Mesendoderm (in vitro differentiated cells): ENCODE results near the gene EPN2.
"Not testable (repeated sequence)": the region's sequence is repeated elsewhere in the genome, so short reads cannot be mapped to it uniquely, and the experiment has no call there.

Source experiments
- DNase-seq: peaks from one replicate; pipeline ENCODE4 v3.0.0; 2013
- H2AK5ac ChIP-seq: 2 replicates; pipeline ENCODE4 v1.6.1; 2013; ENCODE audit warnings: low read length, inconsistent platforms
- H2BK120ac ChIP-seq: 2 replicates; pipeline ENCODE4 v1.6.1; 2013; ENCODE audit warnings: low read depth, mild to moderate bottlenecking, low read length, moderate library complexity, mixed read lengths
- H2BK15ac ChIP-seq: replicated peaks from 2 replicates; pipeline ENCODE4 v1.6.1; 2013; ENCODE audit warnings: low read depth, mild to moderate bottlenecking, moderate library complexity
- H2BK5ac ChIP-seq: 2 replicates; pipeline ENCODE4 v1.6.1; 2013; ENCODE audit warnings: low read length, inconsistent platforms
- H3K18ac ChIP-seq: 2 replicates; pipeline ENCODE4 v1.6.1; 2013; ENCODE audit warnings: mild to moderate bottlenecking, low read length, mixed read lengths
- H3K23ac ChIP-seq: one replicate; pipeline ENCODE4 v1.6.1; 2013; ENCODE audit warnings: low read length
- H3K27ac ChIP-seq: 2 replicates; pipeline ENCODE4 v1.5.1; 2013; ENCODE audit warnings: low read depth, mild to moderate bottlenecking, inconsistent platforms, low read length, moderate library complexity
- H3K27me3 ChIP-seq: 2 replicates; pipeline ENCODE4 v1.6.1; 2013; ENCODE audit warnings: low read length, control low read depth, mild to moderate bottlenecking, inconsistent platforms; ENCODE audit not compliant: insufficient read depth, poor library complexity
- H3K36me3 ChIP-seq: 2 replicates; pipeline ENCODE4 v1.6.1; 2013; ENCODE audit warnings: low read length, inconsistent platforms; ENCODE audit not compliant: control insufficient read depth, insufficient read depth
- H3K4ac ChIP-seq: one replicate; pipeline ENCODE4 v1.6.1; 2013; ENCODE audit warnings: low read depth, mild to moderate bottlenecking, low read length, moderate library complexity
- H3K4me1 ChIP-seq: 2 replicates; pipeline ENCODE4 v1.6.1; 2013; ENCODE audit warnings: low read depth, low read length, inconsistent platforms; ENCODE audit not compliant: control insufficient read depth
- H3K4me2 ChIP-seq: 2 replicates; pipeline ENCODE4 v1.6.1; 2013; ENCODE audit warnings: low read length
- H3K4me3 ChIP-seq: 2 replicates; pipeline ENCODE4 v1.5.1; 2013; ENCODE audit warnings: mild to moderate bottlenecking, low read length
- H3K56ac ChIP-seq: one replicate; pipeline ENCODE4 v1.6.1; 2013; ENCODE audit warnings: low read length
- H3K79me1 ChIP-seq: 2 replicates; pipeline ENCODE4 v1.6.1; 2013; ENCODE audit warnings: low read length, inconsistent platforms
- H3K79me2 ChIP-seq: 2 replicates; pipeline ENCODE4 v1.6.1; 2013; ENCODE audit warnings: mild to moderate bottlenecking, low read length; ENCODE audit not compliant: control insufficient read depth, insufficient read depth
- H3K9ac ChIP-seq: 2 replicates; pipeline ENCODE4 v1.6.1; 2013; ENCODE audit warnings: low read length, inconsistent platforms
- H4K5ac ChIP-seq: one replicate; pipeline ENCODE4 v1.6.1; 2013; ENCODE audit warnings: low read length
- H4K8ac ChIP-seq: one replicate; pipeline ENCODE4 v1.6.1; 2013; ENCODE audit warnings: low read depth, mild to moderate bottlenecking, control low read depth, low read length, moderate library complexity
- WGBS: extraction: QIAGEN DNeasy Blood & Tissue Kit; methylation state at CpG from one replicate; pipeline ENCODE4 v1.1.7; 2013; ENCODE audit warnings: low lambda C conversion rate, missing lambda C conversion rate; ENCODE audit not compliant: insufficient coverage; ENCODE audit errors: extremely low coverage; 5-methylcytosine and 5-hydroxymethylcytosine counted together

Gene EPN2

DNA sequence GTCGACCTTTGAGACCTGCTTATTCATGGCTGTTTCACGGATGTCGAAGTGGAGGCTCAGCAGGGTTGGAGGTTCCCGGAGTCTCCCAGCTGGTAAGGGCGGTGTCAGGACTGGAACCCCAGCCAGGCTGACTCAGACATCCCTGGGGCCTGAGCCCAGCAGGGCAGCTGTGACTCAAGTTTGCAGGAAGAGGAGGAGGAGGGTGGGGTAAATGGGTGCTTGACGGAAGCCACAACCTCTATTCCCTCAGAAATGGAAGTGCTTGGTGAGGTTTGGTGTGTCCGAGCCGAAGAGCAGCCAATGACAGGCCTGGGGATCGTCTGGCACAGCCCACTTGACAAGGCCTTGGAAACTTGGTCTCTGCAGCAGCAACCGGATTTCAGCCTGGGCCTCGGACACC lies 17.8 kb upstream of the EPN2 start:
- not testable (repeated sequence) for H3K4me2 ChIP-seq, H2BK15ac ChIP-seq, H3K4me1 ChIP-seq, H3K23ac ChIP-seq, H3K79me1 ChIP-seq, H3K27me3 ChIP-seq, H2AK5ac ChIP-seq, H3K79me2 ChIP-seq, H4K8ac ChIP-seq, H3K18ac ChIP-seq, H3K27ac ChIP-seq, H3K4me3 ChIP-seq, H4K5ac ChIP-seq, H2BK120ac ChIP-seq, DNase-seq, H3K9ac ChIP-seq, H3K4ac ChIP-seq, H3K56ac ChIP-seq, H3K36me3 ChIP-seq, H2BK5ac ChIP-seq
- no CpG with 5 or more reads among the region's 11 CpGs for WGBS

DNA sequence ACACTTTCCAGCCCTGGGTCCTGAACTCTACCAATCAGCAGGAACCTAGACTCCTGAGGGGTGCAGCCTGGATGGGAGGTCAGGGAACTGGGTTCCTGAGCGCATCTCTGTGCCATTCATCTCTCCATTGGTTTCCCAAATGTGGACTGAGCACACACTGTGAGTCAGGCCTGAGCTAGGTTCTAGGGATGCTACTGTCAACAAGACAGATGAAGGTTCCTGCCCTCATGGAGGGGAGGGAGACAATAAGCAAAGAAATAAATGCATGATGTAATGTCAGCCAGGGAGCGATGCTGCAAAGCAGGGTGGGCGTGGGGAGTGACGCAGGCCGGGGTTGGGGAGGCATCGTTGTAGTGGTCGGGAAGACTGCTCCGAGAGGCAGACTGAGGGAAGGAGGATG lies 17.0 kb upstream of the EPN2 start:
- not testable (repeated sequence) for H3K4me3 ChIP-seq, H4K5ac ChIP-seq, H3K79me1 ChIP-seq, H3K36me3 ChIP-seq, H3K27me3 ChIP-seq, H2BK120ac ChIP-seq, H2BK5ac ChIP-seq, H3K4ac ChIP-seq, H3K4me1 ChIP-seq, H3K18ac ChIP-seq, H3K4me2 ChIP-seq, H2BK15ac ChIP-seq, H3K79me2 ChIP-seq, H3K9ac ChIP-seq, DNase-seq, H3K27ac ChIP-seq, H3K23ac ChIP-seq, H4K8ac ChIP-seq, H3K56ac ChIP-seq, H2AK5ac ChIP-seq
- WGBS: no CpG with 5 or more reads among the region's 8 CpGs

DNA sequence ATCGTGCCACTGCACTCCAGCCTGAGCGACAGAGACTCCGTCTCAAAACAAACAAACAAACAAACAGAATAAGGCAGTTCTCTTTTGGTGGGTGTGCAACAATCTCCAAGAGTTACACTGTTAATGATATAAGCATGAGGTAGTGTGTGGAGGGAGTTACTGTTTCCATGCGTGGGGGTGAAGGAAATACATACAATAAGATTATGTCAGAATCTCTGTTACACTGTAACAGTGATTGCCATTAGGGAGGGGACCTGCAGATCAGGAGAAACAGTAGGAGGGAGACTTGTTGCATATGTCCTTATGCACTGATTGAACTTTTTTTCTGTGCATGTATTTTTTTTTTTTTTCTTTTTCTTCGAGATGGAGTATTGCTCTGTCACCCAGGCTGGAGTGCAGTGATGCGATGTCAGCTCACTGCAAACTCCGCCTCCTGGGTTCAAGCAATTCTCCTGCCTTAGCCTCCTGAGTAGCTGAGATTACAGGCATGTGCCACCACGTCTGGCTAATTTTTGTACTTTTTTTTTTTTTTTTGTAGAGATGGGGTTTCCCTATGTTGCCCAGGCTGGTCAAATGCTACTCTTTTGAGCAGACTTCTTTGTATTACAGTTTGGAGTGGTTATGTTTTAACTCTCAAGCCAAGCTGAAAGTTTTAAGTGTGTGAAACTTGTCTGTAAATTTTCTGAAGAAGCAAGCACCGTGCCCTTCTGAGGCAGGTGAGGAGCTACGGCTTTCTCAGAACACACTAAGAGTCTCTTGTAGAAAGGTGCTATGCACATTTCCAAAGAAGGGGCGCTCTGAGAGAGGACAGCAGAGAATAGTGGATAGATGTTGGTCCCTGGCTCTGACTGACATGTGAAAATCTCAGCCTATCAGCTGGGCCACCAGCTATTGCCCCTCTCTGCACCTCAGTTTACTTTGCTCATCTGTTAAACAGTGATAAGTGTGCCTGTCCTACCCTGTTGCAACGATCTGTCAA lies 10.3 kb upstream of the EPN2 start:
- H3K79me2 ChIP-seq, H3K27me3 ChIP-seq, H3K4me1 ChIP-seq, H2BK120ac ChIP-seq, H3K4ac ChIP-seq, H4K8ac ChIP-seq, H2BK5ac ChIP-seq, H3K4me3 ChIP-seq, H2AK5ac ChIP-seq, H3K56ac ChIP-seq, H3K79me1 ChIP-seq, H2BK15ac ChIP-seq, H3K9ac ChIP-seq, H3K23ac ChIP-seq, H3K27ac ChIP-seq, H3K18ac ChIP-seq, H4K5ac ChIP-seq, H3K36me3 ChIP-seq, DNase-seq, H3K4me2 ChIP-seq: not testable (repeated sequence)
- no CpG with 5 or more reads among the region's 12 CpGs for WGBS

DNA sequence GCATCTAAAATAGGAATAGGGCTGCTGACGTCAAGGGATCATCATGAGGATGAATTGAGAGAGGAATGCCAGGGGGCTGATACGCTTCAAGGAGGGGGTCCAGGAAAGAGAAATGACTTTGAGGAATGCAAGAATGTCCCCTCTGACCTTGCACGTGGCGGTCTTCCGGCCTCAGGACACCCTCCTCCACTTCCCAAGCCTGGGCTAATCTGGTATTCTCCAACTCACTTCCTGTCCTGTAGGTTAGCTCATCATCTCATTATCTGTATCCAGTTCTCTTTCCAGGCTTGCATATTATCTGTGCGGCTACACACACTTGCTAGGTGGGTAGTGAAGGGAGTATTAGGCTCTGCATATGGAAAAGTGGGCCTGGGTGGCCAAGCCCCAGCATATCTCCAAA lies 2.5 kb upstream of the EPN2 start:
- H2BK120ac ChIP-seq, H3K56ac ChIP-seq, H3K9ac ChIP-seq, H3K4me3 ChIP-seq, H4K8ac ChIP-seq, H3K4me1 ChIP-seq, H3K27me3 ChIP-seq, H3K27ac ChIP-seq, DNase-seq, H2BK15ac ChIP-seq, H2BK5ac ChIP-seq, H3K18ac ChIP-seq, H2AK5ac ChIP-seq, H4K5ac ChIP-seq, H3K36me3 ChIP-seq, H3K79me1 ChIP-seq, H3K23ac ChIP-seq, H3K4ac ChIP-seq, H3K4me2 ChIP-seq: not testable (repeated sequence)
- WGBS: no CpG with 5 or more reads among the region's 6 CpGs
- H3K79me2 ChIP-seq: peaks cover 14% of the 10 kb centered on the region

DNA sequence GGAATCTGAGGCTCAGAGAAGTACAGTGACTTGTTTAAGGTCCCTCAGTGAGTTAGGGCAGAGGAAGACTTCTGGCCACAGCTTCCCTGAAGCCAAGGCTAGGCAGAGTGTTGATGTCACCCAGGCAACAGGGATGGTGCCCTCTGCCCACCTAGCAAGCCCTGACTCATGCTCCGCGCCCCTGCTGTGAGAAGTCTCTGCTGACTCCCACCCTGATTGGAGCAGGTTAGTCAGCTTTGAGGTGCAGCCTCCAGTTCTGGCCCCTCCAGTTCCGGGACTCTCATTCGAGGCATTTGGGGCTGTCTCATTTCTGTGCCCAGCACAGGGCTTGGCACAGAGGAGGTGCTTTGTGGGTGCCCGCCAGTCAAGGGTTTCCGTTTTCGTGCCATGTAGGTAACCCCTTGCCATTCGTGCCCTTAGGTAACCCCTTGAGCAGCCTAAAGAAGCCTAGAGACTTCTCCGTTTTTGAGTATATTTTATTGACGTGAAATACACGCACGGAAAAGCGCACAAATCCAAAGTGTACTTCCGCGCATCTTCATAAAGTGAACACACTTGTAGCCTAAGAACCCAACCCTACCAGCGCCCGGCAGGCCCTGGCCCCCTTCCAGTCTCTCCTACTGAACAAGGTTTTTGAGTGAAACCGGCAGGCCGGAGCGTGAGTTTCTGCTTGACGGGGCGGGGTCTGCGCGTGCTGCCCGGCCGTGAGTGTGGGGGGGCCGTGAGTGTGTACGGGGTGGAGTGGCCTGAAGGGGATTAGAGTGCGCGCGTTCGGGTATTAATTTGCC lies 621 bp upstream of the EPN2 start:
- not testable (repeated sequence) for H3K4me2 ChIP-seq, H4K8ac ChIP-seq, H2BK120ac ChIP-seq, H3K4me1 ChIP-seq, H3K4me3 ChIP-seq, H2AK5ac ChIP-seq, H3K18ac ChIP-seq, H3K27ac ChIP-seq, H4K5ac ChIP-seq, H2BK15ac ChIP-seq, DNase-seq, H2BK5ac ChIP-seq, H3K36me3 ChIP-seq, H3K23ac ChIP-seq, H3K9ac ChIP-seq, H3K27me3 ChIP-seq, H3K4ac ChIP-seq, H3K56ac ChIP-seq
- no CpG with 5 or more reads among the region's 32 CpGs for WGBS
- Histone ChIP-seq H3K79me1 (peaks cover 10% of the 10 kb centered on the region), H3K79me2 (peaks cover 27% of the 10 kb centered on the region)
